ENCODE results near the gene SFXN2. TPM values are rescaled to one million over a fixed set of nuclear protein-coding genes. Genes with fewer than 3 reads are reported as not detected.
"Not testable (repeated sequence)": the region's sequence is repeated elsewhere in the genome, so short reads cannot be mapped to it uniquely, and the experiment has no call there.

Gene SFXN2, protein sequence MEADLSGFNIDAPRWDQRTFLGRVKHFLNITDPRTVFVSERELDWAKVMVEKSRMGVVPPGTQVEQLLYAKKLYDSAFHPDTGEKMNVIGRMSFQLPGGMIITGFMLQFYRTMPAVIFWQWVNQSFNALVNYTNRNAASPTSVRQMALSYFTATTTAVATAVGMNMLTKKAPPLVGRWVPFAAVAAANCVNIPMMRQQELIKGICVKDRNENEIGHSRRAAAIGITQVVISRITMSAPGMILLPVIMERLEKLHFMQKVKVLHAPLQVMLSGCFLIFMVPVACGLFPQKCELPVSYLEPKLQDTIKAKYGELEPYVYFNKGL
- total RNA-seq (2014; rRNA removed; shearing (Covaris generic)) (26.9 and 38.1 TPM in 2 replicates), total RNA-seq (2022) (43.0 and 45.1 TPM in 2 replicates), Bru-seq, nascent RNA (percentile 77 among the genes with signal in this experiment), BruChase-seq, experiment 1, labeled RNA remaining after a 6-hour chase (percentile 83 among the genes with signal in this experiment), BruChase-seq, experiment 2, labeled RNA remaining after a 2-hour chase (percentile 76 among the genes with signal in this experiment)
- long read RNA-seq, full-length matches to known transcripts, result 17 of 32 reads
- long read RNA-seq, partial matches to known transcripts, result 1 of 32 reads
- long read RNA-seq, other reads (novel, unspliced or antisense), result 14 of 32 reads

DNA sequence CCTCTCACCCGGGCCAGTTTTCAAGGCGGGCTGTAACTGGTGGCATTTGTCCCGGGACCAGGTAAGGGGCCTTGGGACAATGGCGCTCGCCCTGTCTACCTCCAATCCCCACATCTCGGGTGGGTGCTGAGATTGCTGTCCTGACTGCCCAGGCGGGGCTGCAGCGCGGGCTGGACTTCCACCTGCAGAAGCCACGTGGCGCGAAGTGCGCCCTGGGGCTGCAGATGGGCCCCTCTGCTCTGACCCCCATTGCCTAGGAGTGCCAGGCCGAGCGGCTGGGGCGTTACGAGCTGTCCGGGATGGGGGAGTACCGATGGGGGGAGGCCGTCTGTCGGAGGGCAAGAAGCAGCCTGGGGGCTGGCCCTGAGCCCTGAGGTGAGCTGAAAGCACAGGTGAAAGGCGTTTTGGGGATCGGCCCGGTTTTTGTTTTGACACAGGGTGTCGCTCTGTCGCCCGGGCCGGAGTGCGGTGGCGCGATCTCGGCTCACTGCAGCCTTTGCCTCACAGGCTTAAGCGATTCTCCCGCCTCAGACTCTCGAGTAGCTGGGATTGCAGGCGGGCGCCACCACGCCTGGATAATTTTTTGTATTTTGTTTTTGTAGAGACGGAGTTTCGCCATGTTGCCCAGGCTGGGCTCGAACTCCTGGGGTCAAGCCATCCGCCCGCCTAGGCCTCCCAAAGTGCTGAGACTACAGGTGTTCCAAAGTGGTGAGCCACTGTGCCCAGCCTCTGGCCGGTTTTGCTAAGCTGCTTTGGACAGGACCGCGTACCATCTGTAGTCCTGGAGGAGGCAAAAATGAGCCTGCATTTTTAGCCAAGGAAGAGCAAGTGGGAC lies at the start of gene SFXN2:
Gene SFXN2, plus strand, starts transcription at position 16 of the 835 bp plus-strand sequence. CDS start 12,001 bp downstream, outside the sequence.
- peak; percentile 79 for DNase-seq (ENCODE audit: low spot score)
- no TSS peak for BruUV-seq (replicated peaks)
- intact Hi-C loops (cut with micrococcal nuclease; ENCODE audit: unreplicated experiment), result loop anchor here (2.0 to 10.0 kb wide), 4 partner anchors 28 to 600 kb away; partner anchors contain the start of gene WBP1L

GRCh38 chr10:102665904-102666509 lies 48.4 kb upstream of the SFXN2 start:
- Histone ChIP-seq H3K27ac (ENCODE audit: low read depth, low read length, poor library complexity, severe bottlenecking) (no peak overlapping the region), H3K4me1 (ENCODE audit: insufficient read depth, low read length, poor library complexity, severe bottlenecking) (peaks cover 15% of the 10 kb centered on the region), H3K79me2 (ENCODE audit: insufficient read depth, low read depth, low read length) (no peaks in the 10 kb centered on the region), H3K4me2 (ENCODE audit: low read length) (no peak overlapping the region), H3K9me2 (ENCODE audit: insufficient read depth, low read length) (no peaks in the 10 kb centered on the region), H3K36me3 (ENCODE audit: insufficient read depth, low read length) (no peaks in the 10 kb centered on the region), H2AFZ (ENCODE audit: low read length) (no peak overlapping the region), H4K20me1 (ENCODE audit: insufficient read depth, low read length) (no peaks in the 10 kb centered on the region), H3K4me3 (ENCODE audit: low read depth, low read length, poor library complexity, severe bottlenecking) (no peak overlapping the region), H3K9me3 (ENCODE audit: low read length) (no peaks in the 10 kb centered on the region)
- BruUV-seq (replicated peaks), result no TSS peak
- ChIA-PET POLR2A (interaction anchor here (0.5 to 1.1 kb wide), 4 partner anchors 15 to 668 kb away, joined by 3 to 6 read pairs (median 4); no protein-coding TSS in a partner anchor), CTCF (ENCODE audit: unreplicated experiment) (no interaction called here)
- intact Hi-C loops (cut with micrococcal nuclease; ENCODE audit: unreplicated experiment), result no loop called here
- no peak for DNase-seq (ENCODE audit: low spot score)
- no peak for TF ChIP-seq EZH2phosphoT487 (IDR thresholded peaks at IDR 0.05; ENCODE audit: borderline replicate concordance, low read depth, low read length)
- TF ChIP-seq, protein P1, sequence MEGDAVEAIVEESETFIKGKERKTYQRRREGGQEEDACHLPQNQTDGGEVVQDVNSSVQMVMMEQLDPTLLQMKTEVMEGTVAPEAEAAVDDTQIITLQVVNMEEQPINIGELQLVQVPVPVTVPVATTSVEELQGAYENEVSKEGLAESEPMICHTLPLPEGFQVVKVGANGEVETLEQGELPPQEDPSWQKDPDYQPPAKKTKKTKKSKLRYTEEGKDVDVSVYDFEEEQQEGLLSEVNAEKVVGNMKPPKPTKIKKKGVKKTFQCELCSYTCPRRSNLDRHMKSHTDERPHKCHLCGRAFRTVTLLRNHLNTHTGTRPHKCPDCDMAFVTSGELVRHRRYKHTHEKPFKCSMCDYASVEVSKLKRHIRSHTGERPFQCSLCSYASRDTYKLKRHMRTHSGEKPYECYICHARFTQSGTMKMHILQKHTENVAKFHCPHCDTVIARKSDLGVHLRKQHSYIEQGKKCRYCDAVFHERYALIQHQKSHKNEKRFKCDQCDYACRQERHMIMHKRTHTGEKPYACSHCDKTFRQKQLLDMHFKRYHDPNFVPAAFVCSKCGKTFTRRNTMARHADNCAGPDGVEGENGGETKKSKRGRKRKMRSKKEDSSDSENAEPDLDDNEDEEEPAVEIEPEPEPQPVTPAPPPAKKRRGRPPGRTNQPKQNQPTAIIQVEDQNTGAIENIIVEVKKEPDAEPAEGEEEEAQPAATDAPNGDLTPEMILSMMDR (conservative IDR thresholded peaks at IDR 0.05; ENCODE audit: low read length), result no peak

More for the DNA sequence above, at the start of gene SFXN2:
- Histone ChIP-seq H3K79me2 (ENCODE audit: insufficient read depth, low read depth, low read length) (peaks cover 69% of the 10 kb centered on the region), H3K4me1 (ENCODE audit: insufficient read depth, low read length, poor library complexity, severe bottlenecking) (peaks cover 61% of the 10 kb centered on the region), H3K36me3 (ENCODE audit: insufficient read depth, low read length) (peaks cover 23% of the 10 kb centered on the region; the same call in 1 of the 2 replicates), H3K9me3 (ENCODE audit: low read length) (no peaks in the 10 kb centered on the region), H3K4me3 (ENCODE audit: low read depth, low read length, poor library complexity, severe bottlenecking) (peak within 1 kb of the TSS; percentile 77), H3K9me2 (ENCODE audit: insufficient read depth, low read length) (no peaks in the 10 kb centered on the region), H2AFZ (ENCODE audit: low read length) (peak within 1 kb of the TSS; percentile 74), H3K27ac (ENCODE audit: low read depth, low read length, poor library complexity, severe bottlenecking) (peak within 1 kb of the TSS; percentile 84), H3K4me2 (ENCODE audit: low read length) (peak within 1 kb of the TSS; percentile 80), H4K20me1 (ENCODE audit: insufficient read depth, low read length) (peaks cover 4% of the 10 kb centered on the region; the same call in 1 of the 2 replicates)
- ChIA-PET CTCF (ENCODE audit: unreplicated experiment) (interaction anchor here (0.9 kb wide), 1 partner anchor 50 kb away, joined by 3 read pairs; no protein-coding TSS in a partner anchor), POLR2A (interaction anchor here (0.6 to 2.5 kb wide), 12 partner anchors 13 to 80 kb away, joined by 3 to 14 read pairs (median 4); partner anchors contain the start of genes TRIM8 and WBP1L)
- TF ChIP-seq EZH2phosphoT487 (IDR thresholded peaks at IDR 0.05; ENCODE audit: borderline replicate concordance, low read depth, low read length), result no peak
- TF ChIP-seq, protein P1 (conservative IDR thresholded peaks at IDR 0.05; ENCODE audit: low read length), result peak; percentile 71

GRCh38 chr10:102667411-102667810 lies 47.0 kb upstream of the SFXN2 start:
- H2AFZ ChIP-seq (ENCODE audit: low read length); H3K9me2 ChIP-seq (ENCODE audit: insufficient read depth, low read length); H4K20me1 ChIP-seq (ENCODE audit: insufficient read depth, low read length); intact Hi-C loops (cut with micrococcal nuclease; ENCODE audit: unreplicated experiment); BruUV-seq (replicated peaks); H3K4me3 ChIP-seq (ENCODE audit: low read depth, low read length, poor library complexity, severe bottlenecking); H3K4me1 ChIP-seq (ENCODE audit: insufficient read depth, low read length, poor library complexity, severe bottlenecking); H3K79me2 ChIP-seq (ENCODE audit: insufficient read depth, low read depth, low read length); H3K36me3 ChIP-seq (ENCODE audit: insufficient read depth, low read length); CTCF ChIA-PET (ENCODE audit: unreplicated experiment); H3K4me2 ChIP-seq (ENCODE audit: low read length); H3K9me3 ChIP-seq (ENCODE audit: low read length); H3K27ac ChIP-seq (ENCODE audit: low read depth, low read length, poor library complexity, severe bottlenecking); DNase-seq (ENCODE audit: low spot score): not testable (repeated sequence)
- POLR2A ChIA-PET, result interaction anchor here (0.6 to 0.7 kb wide), 2 partner anchors 26 to 42 kb away, joined by 3 read pairs; no protein-coding TSS in a partner anchor
